HCT116 (cell line): ENCODE measurements around the gene KCNAB2. TPM values are rescaled to one million over a fixed set of nuclear protein-coding genes. Genes with fewer than 3 reads are reported as not detected.

Experiments used
- ATAC-seq: fragments of 200-7000 bp; cut with Tn5 transposase; 2 replicates; pipeline ENCODE4 v1.9.1; 2020; ENCODE audit warnings: mild to moderate bottlenecking, moderate library complexity
- BruUV-seq: library from RNA; stranded (reverse); fragments of 400-500 nt; replicated peaks from 2 replicates; lab custom pipeline; 2021; lab: Mats Ljungman, UMichigan
- CTCF ChIA-PET: fragments of 300-600 bp; sonication (Branson Sonifier 250); formaldehyde crosslinking; loops from one replicate; lab custom pipeline; 2021; ENCODE audit warnings: antibody characterized with exemption; lab: Charles Lee
- POLR2A ChIA-PET: fragments of 300-600, 350-600 bp; sonication (Branson Sonifier 250); formaldehyde crosslinking; loops from one replicate; lab custom pipeline; 2021; ENCODE audit warnings: antibody characterized with exemption; lab: Charles Lee
- RAD21 ChIA-PET, 2 experiments: fragments of 300-600 bp; sonication (Branson Sonifier 250); formaldehyde crosslinking; loops; one replicate each; lab custom pipeline; 2023; ENCODE audit warnings: low total read pairs in 2 of 2; ENCODE audit not compliant: uncharacterized antibody in 2 of 2, unreplicated experiment in 2 of 2, low non-redundant PET in 1 of 2; lab: Charles Lee
- DNase-seq: peaks from one replicate; pipeline ENCODE4 v3.0.0-alpha.2; 2010; ENCODE audit warnings: low read depth, low spot score
- H2AFZ ChIP-seq: fragments of 200-600 bp; shearing (Covaris generic), sonication (generic); 2 replicates; pipeline ENCODE4 v1.6.1; 2017; ENCODE audit warnings: low read depth, mixed run types, mixed read lengths, antibody characterized with exemption, low read length; ENCODE audit not compliant: poor library complexity, severe bottlenecking
- H3K27ac ChIP-seq: 2 replicates; pipeline ENCODE4 v1.5.1; 2012; ENCODE audit warnings: low read depth, low read length
- H3K27me3 ChIP-seq: fragments of 200-600 bp; sonication (generic); 2 replicates; pipeline ENCODE4 v1.6.1; 2016; ENCODE audit warnings: mixed run types, low read length, mixed read lengths; ENCODE audit not compliant: insufficient read depth
- H3K36me3 ChIP-seq, 2 experiments: fragments of 200-500 bp in 1 of 2; fragments of 200-600 bp in 1 of 2; sonication (Bioruptor generic) in 1 of 2; sonication (generic) in 1 of 2; 2 replicates each; pipeline versions ENCODE4 v1.5.1 to v1.6.1; 2014 to 2016; ENCODE audit warnings: low read length in 2 of 2, inconsistent platforms in 1 of 2, mixed read lengths in 1 of 2, mixed run types in 1 of 2; ENCODE audit not compliant: insufficient read depth in 2 of 2, control insufficient read depth in 1 of 2
- H3K4me1 ChIP-seq, 2 experiments: fragments of 200-600 bp in 1 of 2; sonication (generic) in 1 of 2; 2 replicates each; pipeline versions ENCODE4 v1.5.1 to v1.6.1; 2012 to 2017; ENCODE audit warnings: low read length in 2 of 2, inconsistent platforms in 1 of 2, mild to moderate bottlenecking in 1 of 2, mixed read lengths in 1 of 2, mixed run types in 1 of 2, moderate library complexity in 1 of 2; ENCODE audit not compliant: insufficient read depth in 2 of 2, control insufficient read depth in 1 of 2
- H3K4me2 ChIP-seq: fragments of 200-600 bp; sonication (generic); 2 replicates; pipeline ENCODE4 v1.6.1; 2017; ENCODE audit warnings: mixed run types, low read length, mixed read lengths
- H3K4me3 ChIP-seq, 2 experiments: fragments of 200-600 bp in 1 of 2; sonication (generic) in 1 of 2; replicated peaks in 1 of 2; 2 replicates each; pipeline ENCODE4 v1.5.1; 2011 to 2016; ENCODE audit warnings: low read length in 2 of 2, control low read depth in 1 of 2, low read depth in 1 of 2, mild to moderate bottlenecking in 1 of 2, mixed read lengths in 1 of 2, mixed run types in 1 of 2
- H3K79me2 ChIP-seq: fragments of 200-600 bp; sonication (generic); 2 replicates; pipeline ENCODE4 v1.6.1; 2017; ENCODE audit warnings: mild to moderate bottlenecking, mixed run types, low read length, moderate library complexity, mixed read lengths; ENCODE audit not compliant: insufficient read depth
- H3K9ac ChIP-seq: fragments of 200-600 bp; sonication (generic); 2 replicates; pipeline ENCODE4 v1.6.1; 2016; ENCODE audit warnings: low read length, mixed read lengths
- H3K9me2 ChIP-seq: fragments of 200-600 bp; sonication (generic), shearing (Covaris generic); 2 replicates; pipeline ENCODE4 v1.6.1; 2017; ENCODE audit warnings: mixed run types, mild to moderate bottlenecking, moderate library complexity; ENCODE audit not compliant: insufficient read depth
- H3K9me3 ChIP-seq, 2 experiments: fragments of 200-500 bp in 1 of 2; fragments of 200-600 bp in 1 of 2; sonication (Bioruptor generic) in 1 of 2; sonication (generic) in 1 of 2; 2 replicates each; pipeline ENCODE4 v1.6.1; 2014 to 2017; ENCODE audit warnings: low read length in 2 of 2, mixed read lengths in 2 of 2, inconsistent platforms in 1 of 2, low read depth in 1 of 2, mild to moderate bottlenecking in 1 of 2, mixed run types in 1 of 2, moderate library complexity in 1 of 2; ENCODE audit not compliant: control insufficient read depth in 1 of 2, insufficient read depth in 1 of 2
- H4K20me1 ChIP-seq: fragments of 200-600 bp; sonication (generic), shearing (Covaris generic); 2 replicates; pipeline ENCODE4 v1.6.1; 2017; ENCODE audit warnings: mixed run types, mild to moderate bottlenecking, moderate library complexity; ENCODE audit not compliant: insufficient read depth
- CBX3 ChIP-seq: IDR thresholded peaks from 2 replicates; pipeline ENCODE4 v1.6.1; 2012; ENCODE audit warnings: low read depth
- FOSL1 ChIP-seq: IDR thresholded peaks from 2 replicates; pipeline ENCODE4 v1.6.1; 2012; ENCODE audit warnings: low read depth
- JUND ChIP-seq: IDR thresholded peaks from 2 replicates; pipeline ENCODE4 v1.6.1; 2012
- POLR2A ChIP-seq: IDR thresholded peaks from 2 replicates; pipeline ENCODE4 v1.7.0; 2011; ENCODE audit warnings: borderline replicate concordance; ENCODE audit not compliant: insufficient read depth, insufficient read length; ENCODE audit errors: extremely low read depth
- TCF7L2 ChIP-seq: IDR thresholded peaks from 2 replicates; pipeline ENCODE4 v1.7.0; 2011; ENCODE audit warnings: borderline replicate concordance, inconsistent platforms; ENCODE audit not compliant: insufficient read depth, insufficient read length; ENCODE audit errors: extremely low read depth
- YY1 ChIP-seq: IDR thresholded peaks from 2 replicates; pipeline ENCODE4 v1.6.1; 2011; ENCODE audit warnings: low read length, low read depth, moderate library complexity, mild to moderate bottlenecking; ENCODE audit not compliant: insufficient replicate concordance; ENCODE audit errors: extremely low read depth
- intact Hi-C: fragments of 100-400 bp; cut with micrococcal nuclease; formaldehyde crosslinking; loops from 2 replicates; pipeline ENCODE4 v1.10.0; 2022
- total RNA-seq: library from RNA; stranded (reverse); gene quantifications from one replicate; pipeline ENCODE4 v1.2.1, GENCODE V29; 2021; ENCODE audit not compliant: unreplicated experiment
- TF ChIP-seq, protein P1 (sequence below): IDR thresholded peaks from 2 replicates; pipeline ENCODE4 v1.6.1; 2011; ENCODE audit warnings: mild to moderate bottlenecking, low read length, moderate library complexity; ENCODE audit not compliant: insufficient replicate concordance; ENCODE audit errors: extremely low read depth
- TF ChIP-seq, protein P2 (sequence below): IDR thresholded peaks from 2 replicates; pipeline ENCODE4 v1.6.1; 2012

The KCNAB2 gene
- total RNA-seq, 1 experiment from 2014 or later: 18.1 TPM

DNA sequence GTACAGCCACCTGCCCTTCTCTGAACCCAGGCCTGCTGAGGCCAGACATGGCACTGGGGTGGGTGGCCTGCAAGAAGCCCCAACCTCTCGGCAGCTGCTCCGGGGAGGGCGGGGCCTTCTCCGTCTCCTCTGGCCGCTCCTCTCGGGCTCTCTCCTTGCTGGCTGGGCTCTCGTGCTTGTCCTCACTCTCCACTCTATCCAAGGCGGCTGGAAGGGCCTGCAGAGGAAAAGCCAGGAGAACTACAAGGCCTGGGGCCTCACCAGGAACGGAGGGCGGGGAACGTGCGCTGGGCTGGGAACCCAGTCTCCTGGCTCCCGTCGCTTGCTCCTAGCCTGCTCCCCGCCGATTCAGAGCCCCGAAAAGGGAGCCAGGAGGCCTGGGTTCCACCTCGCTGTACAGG is 75.3 kb downstream of the KCNAB2 start:
- H3K27ac ChIP-seq: no peak overlapping the region
- ATAC-seq (no peak), DNase-seq (no peak)
- ChIA-PET POLR2A (no interaction called here), CTCF (no interaction called here), RAD21 (no interaction called here)
- BruUV-seq: no TSS peak
- H3K9me2 ChIP-seq: no peaks in the 10 kb centered on the region
- H3K9ac ChIP-seq: no peak overlapping the region
- intact Hi-C loops: no loop called here
- no peak overlapping the region for H3K4me2 ChIP-seq
- no peaks in the 10 kb centered on the region for H4K20me1 ChIP-seq
- TF ChIP-seq, protein P1, sequence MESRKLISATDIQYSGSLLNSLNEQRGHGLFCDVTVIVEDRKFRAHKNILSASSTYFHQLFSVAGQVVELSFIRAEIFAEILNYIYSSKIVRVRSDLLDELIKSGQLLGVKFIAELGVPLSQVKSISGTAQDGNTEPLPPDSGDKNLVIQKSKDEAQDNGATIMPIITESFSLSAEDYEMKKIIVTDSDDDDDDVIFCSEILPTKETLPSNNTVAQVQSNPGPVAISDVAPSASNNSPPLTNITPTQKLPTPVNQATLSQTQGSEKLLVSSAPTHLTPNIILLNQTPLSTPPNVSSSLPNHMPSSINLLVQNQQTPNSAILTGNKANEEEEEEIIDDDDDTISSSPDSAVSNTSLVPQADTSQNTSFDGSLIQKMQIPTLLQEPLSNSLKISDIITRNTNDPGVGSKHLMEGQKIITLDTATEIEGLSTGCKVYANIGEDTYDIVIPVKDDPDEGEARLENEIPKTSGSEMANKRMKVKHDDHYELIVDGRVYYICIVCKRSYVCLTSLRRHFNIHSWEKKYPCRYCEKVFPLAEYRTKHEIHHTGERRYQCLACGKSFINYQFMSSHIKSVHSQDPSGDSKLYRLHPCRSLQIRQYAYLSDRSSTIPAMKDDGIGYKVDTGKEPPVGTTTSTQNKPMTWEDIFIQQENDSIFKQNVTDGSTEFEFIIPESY: no peak
- TF ChIP-seq, protein P2, sequence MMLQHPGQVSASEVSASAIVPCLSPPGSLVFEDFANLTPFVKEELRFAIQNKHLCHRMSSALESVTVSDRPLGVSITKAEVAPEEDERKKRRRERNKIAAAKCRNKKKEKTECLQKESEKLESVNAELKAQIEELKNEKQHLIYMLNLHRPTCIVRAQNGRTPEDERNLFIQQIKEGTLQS: no peak
- TF ChIP-seq POLR2A: no peak
- no peak for TF ChIP-seq TCF7L2
- no peak for TF ChIP-seq CBX3
- no peak for TF ChIP-seq YY1
- TF ChIP-seq FOSL1: no peak
- TF ChIP-seq JUND: no peak
- peaks cover 0 to 6% of the 10 kb centered on the region in 2 experiments; a peak in 1 of 4 replicates for H3K9me3 ChIP-seq
- H3K4me3 ChIP-seq: no peak overlapping the region
- H3K4me1 ChIP-seq: no peaks in the 10 kb centered on the region
- H2AFZ ChIP-seq: no peak overlapping the region
- no peaks in the 10 kb centered on the region for H3K79me2 ChIP-seq
- H3K27me3 ChIP-seq: no peaks in the 10 kb centered on the region
- no peaks in the 10 kb centered on the region for H3K36me3 ChIP-seq
